ENCODE data around the gene GRIN2C.

The GRIN2C gene

GRCh38 chr17:74877592-74878548, 18.2 kb upstream of the GRIN2C start:
- Histone ChIP-seq H4K20me1 (ENCODE audit: insufficient read depth, low read length) (no peaks in the 10 kb centered on the region), H3K27ac (ENCODE audit: low read length) (no peak overlapping the region), H3K4me2 (ENCODE audit: low read length) (no peak overlapping the region), H3K4me3 (ENCODE audit: low read length) (no peak overlapping the region), H3K9ac (ENCODE audit: low read length) (no peak overlapping the region), H2AFZ (ENCODE audit: low read depth, low read length) (no peak overlapping the region), H3K27me3 (ENCODE audit: low read depth, low read length) (no peaks in the 10 kb centered on the region), H3K9me3 (ENCODE audit: insufficient read depth, low read length) (no peaks in the 10 kb centered on the region), H3K79me2 (ENCODE audit: low read length) (no peaks in the 10 kb centered on the region), H3K4me1 (ENCODE audit: low read length) (peaks cover 6% of the 10 kb centered on the region; the same call in 1 of the 2 replicates), H3K36me3 (replicated peaks; ENCODE audit: low read depth, low read length) (no peaks in the 10 kb centered on the region)
- TF ChIP-seq CTCF (IDR thresholded peaks at IDR 0.05; ENCODE audit: low read depth, low read length): no peak
- TF ChIP-seq EZH2phosphoT487 (IDR thresholded peaks at IDR 0.05; ENCODE audit: low read depth): no peak

GRCh38 chr17:74875977-74876593, 16.4 kb upstream of the GRIN2C start:
- Histone ChIP-seq H3K27me3 (ENCODE audit: low read depth, low read length) (no peaks in the 10 kb centered on the region), H2AFZ (ENCODE audit: low read depth, low read length) (no peak overlapping the region)
- TF ChIP-seq CTCF (IDR thresholded peaks at IDR 0.05; ENCODE audit: low read depth, low read length) (no peak), EZH2phosphoT487 (IDR thresholded peaks at IDR 0.05; ENCODE audit: low read depth) (no peak)

GRCh38 chr17:74875155-74875976, 15.7 kb upstream of the GRIN2C start:
- Histone ChIP-seq H4K20me1 (ENCODE audit: insufficient read depth, low read length) (no peaks in the 10 kb centered on the region), H3K9ac (ENCODE audit: low read length) (no peak overlapping the region), H3K4me2 (ENCODE audit: low read length) (no peak overlapping the region), H3K79me2 (ENCODE audit: low read length) (no peaks in the 10 kb centered on the region), H3K4me3 (ENCODE audit: low read length) (no peak overlapping the region), H2AFZ (ENCODE audit: low read depth, low read length) (no peak overlapping the region), H3K4me1 (ENCODE audit: low read length) (peaks cover 21% of the 10 kb centered on the region; the same call in 1 of the 2 replicates), H3K27me3 (ENCODE audit: low read depth, low read length) (no peaks in the 10 kb centered on the region), H3K36me3 (replicated peaks; ENCODE audit: low read depth, low read length) (no peaks in the 10 kb centered on the region), H3K9me3 (ENCODE audit: insufficient read depth, low read length) (no peaks in the 10 kb centered on the region), H3K27ac (ENCODE audit: low read length) (no peak overlapping the region)
- no peak for TF ChIP-seq EZH2phosphoT487 (IDR thresholded peaks at IDR 0.05; ENCODE audit: low read depth)
- no peak for TF ChIP-seq CTCF (IDR thresholded peaks at IDR 0.05; ENCODE audit: low read depth, low read length)

More at GRCh38 chr17:74875977-74876593, 16.4 kb upstream of the GRIN2C start:
- Histone ChIP-seq H3K27ac (ENCODE audit: low read length) (no peak overlapping the region), H3K4me3 (ENCODE audit: low read length) (no peak overlapping the region), H3K4me2 (ENCODE audit: low read length) (no peak overlapping the region), H3K36me3 (replicated peaks; ENCODE audit: low read depth, low read length) (no peaks in the 10 kb centered on the region), H3K9ac (ENCODE audit: low read length) (no peak overlapping the region), H3K9me3 (ENCODE audit: insufficient read depth, low read length) (no peaks in the 10 kb centered on the region), H3K4me1 (ENCODE audit: low read length) (peaks cover 18% of the 10 kb centered on the region; the same call in 1 of the 2 replicates), H4K20me1 (ENCODE audit: insufficient read depth, low read length) (no peaks in the 10 kb centered on the region), H3K79me2 (ENCODE audit: low read length) (no peaks in the 10 kb centered on the region)

All from OCI-LY3 (cell line).